Sigmoid colon (tissue), 7 donors: Measurements from ENCODE around the gene TBX3. TPM values are rescaled to one million over a fixed set of nuclear protein-coding genes. Genes with fewer than 3 reads are reported as not detected.
"Not testable (repeated sequence)": the region's sequence is repeated elsewhere in the genome, so short reads cannot be mapped to it uniquely, and the experiment has no call there.

Experiments used
- DNase-seq: peaks from one replicate; pipeline ENCODE4 v3.0.0-alpha.2; 2019
- H3K27ac ChIP-seq, 4 donors: fragments of 200-600 bp; sonication (generic); one replicate each; pipeline ENCODE4 v1.5.1; 2016 to 2019; ENCODE audit warnings: mild to moderate bottlenecking in 1 of 4
- H3K27me3 ChIP-seq, 3 donors: fragments of 200-600 bp; sonication (generic); one replicate each; pipeline ENCODE4 v1.5.1; 2019; ENCODE audit warnings: mild to moderate bottlenecking in 1 of 3
- H3K36me3 ChIP-seq, 4 donors: fragments of 200-600 bp; sonication (generic); one replicate each; pipeline ENCODE4 v1.5.1; 2016 to 2019
- H3K4me1 ChIP-seq, 4 donors: fragments of 200-600 bp; sonication (generic); one replicate each; pipeline ENCODE4 v1.5.1; 2017 to 2019
- H3K4me3 ChIP-seq, 4 donors: fragments of 200-600 bp; sonication (generic); one replicate each; pipeline ENCODE4 v1.5.1; 2017 to 2019; ENCODE audit warnings: mild to moderate bottlenecking in 2 of 4, moderate library complexity in 1 of 4
- H3K9me3 ChIP-seq, 4 donors: fragments of 200-600 bp in 3 of 4; sonication (generic) in 3 of 4; one replicate each; pipeline versions ENCODE4 v1.5.1 to v1.6.1; 2013 to 2019
- CTCF ChIP-seq, 4 experiments: fragments of 450-650 bp in 3 of 4; fragments of 200-600 bp in 1 of 4; IDR thresholded peaks; one replicate each; pipeline ENCODE4 v1.5.1; 2016 to 2019; ENCODE audit warnings: antibody characterized with exemption in 4 of 4, mild to moderate bottlenecking in 3 of 4, moderate library complexity in 2 of 4
- EP300 ChIP-seq, 4 donors: sonication (generic); formaldehyde crosslinking; IDR thresholded peaks; one replicate each; pipeline ENCODE4 v1.6.1; 2017; ENCODE audit warnings: antibody characterized with exemption in 4 of 4
- POLR2A ChIP-seq, 2 donors: fragments of 450-650 bp; IDR thresholded peaks; one replicate each; pipeline ENCODE4 v1.6.1; 2016; ENCODE audit warnings: antibody characterized with exemption in 2 of 2, mild to moderate bottlenecking in 2 of 2, moderate library complexity in 2 of 2
- POLR2AphosphoS5 ChIP-seq, 4 donors: sonication (generic); formaldehyde crosslinking; IDR thresholded peaks; one replicate each; pipeline ENCODE4 v1.6.1; 2017; ENCODE audit warnings: antibody characterized with exemption in 4 of 4
- WGBS, 2 donors: extraction: QIAGEN DNeasy Blood & Tissue Kit; methylation state at CpG; one replicate each; pipeline ENCODE4 v1.1.7; 2013; 5-methylcytosine and 5-hydroxymethylcytosine counted together
- intact Hi-C: fragments of 100-400 bp; cut with DNase I; formaldehyde crosslinking; loops from one replicate; pipeline ENCODE4 v1.15.1; 2023
- polyA plus RNA-seq, 3 donors: library from polyadenylated mRNA; stranded (reverse); fragments of 200-250 nt; gene quantifications; one replicate each; pipeline ENCODE4 v1.2.3, GENCODE V29; 2013
- total RNA-seq, 4 donors: library from RNA; depleted of rRNA; stranded (reverse); fragments of >200 nt; gene quantifications; one replicate each; pipeline ENCODE4 v1.1.0, GENCODE V29; 2016
- donor health status: healthy with polysubstance abuse.
- donor health status: Bipolar disorder and iron deficiency.
- donor health status: healthy.

The TBX3 gene
- total and polyA plus RNA-seq, 7 donors: 2.3 to 9.7 (median 6.2) TPM

- Histone ChIP-seq H3K4me3 (no peak overlapping the region), H3K36me3 (no peaks in the 10 kb centered on the region), H3K4me1 (peaks cover 0 to 4% (median 3%) of the 10 kb centered on the region in 4 donors), H3K9me3 (peaks cover 0 to 3% (median 0%) of the 10 kb centered on the region in 4 donors), H3K27me3 (peaks cover 0 to 56% (median 8%) of the 10 kb centered on the region in 3 donors), H3K27ac (no peak overlapping the region)
- intact Hi-C loops: no loop called here
- no peak for DNase-seq
- WGBS, 2 donors: 78 to 87% methylated on average over 9 of the region's 9 CpGs
- TF ChIP-seq POLR2AphosphoS5 (IDR thresholded peaks at IDR 0.05): no peak
- TF ChIP-seq EP300 (IDR thresholded peaks at IDR 0.05): no peak
- TF ChIP-seq CTCF (IDR thresholded peaks at IDR 0.05): no peak
- no peak for TF ChIP-seq POLR2A (IDR thresholded peaks at IDR 0.05)
Measured at GRCh38 chr12:114709112-114709511, 25.1 kb upstream of the TBX3 start.

GRCh38 chr12:114708598-114708997, 24.6 kb upstream of the TBX3 start:
- intact Hi-C loops, H3K4me1 ChIP-seq, H3K27ac ChIP-seq, DNase-seq, H3K4me3 ChIP-seq, H3K9me3 ChIP-seq, H3K36me3 ChIP-seq: not testable (repeated sequence)
- H3K27me3 ChIP-seq: peaks cover 0 to 56% (median 8%) of the 10 kb centered on the region in 3 donors
- 94% methylated on average over 5 of the region's 5 CpGs for WGBS, 2 donors

GRCh38 chr12:114704096-114704495, 20.1 kb upstream of the TBX3 start:
- Histone ChIP-seq H3K4me1 (peaks cover 0 to 9% (median 7%) of the 10 kb centered on the region in 4 donors), H3K27me3 (peaks cover 19 to 62% (median 35%) of the 10 kb centered on the region in 3 donors), H3K9me3 (no peaks in the 10 kb centered on the region), H3K27ac (no peak overlapping the region), H3K36me3 (no peaks in the 10 kb centered on the region), H3K4me3 (no peak overlapping the region)
- intact Hi-C loops: no loop called here
- TF ChIP-seq POLR2A (IDR thresholded peaks at IDR 0.05) (no peak), EP300 (IDR thresholded peaks at IDR 0.05) (no peak), CTCF (IDR thresholded peaks at IDR 0.05) (no peak), POLR2AphosphoS5 (IDR thresholded peaks at IDR 0.05) (no peak)
- 80 to 86% methylated on average over 3 of the region's 3 CpGs for WGBS, 2 donors
- DNase-seq: no peak

- intact Hi-C loops: no loop called here
- TF ChIP-seq POLR2A (IDR thresholded peaks at IDR 0.05) (no peak), CTCF (IDR thresholded peaks at IDR 0.05) (no peak), EP300 (IDR thresholded peaks at IDR 0.05) (no peak), POLR2AphosphoS5 (IDR thresholded peaks at IDR 0.05) (no peak)
- 14 to 19% methylated on average over 6 of the region's 6 CpGs for WGBS, 2 donors
- Histone ChIP-seq H3K27ac (no peak overlapping the region), H3K4me1 (peaks cover 0 to 15% (median 10%) of the 10 kb centered on the region in 4 donors), H3K9me3 (no peaks in the 10 kb centered on the region), H3K4me3 (no peak overlapping the region), H3K27me3 (peaks cover 25 to 68% (median 45%) of the 10 kb centered on the region in 3 donors), H3K36me3 (no peaks in the 10 kb centered on the region)
- DNase-seq: no peak
Measured at GRCh38 chr12:114703060-114703493, 19.1 kb upstream of the TBX3 start.

- no peak overlapping the region for H3K27ac ChIP-seq
- H3K9me3 ChIP-seq: no peaks in the 10 kb centered on the region
- H3K27me3 ChIP-seq: peaks cover 26 to 75% (median 51%) of the 10 kb centered on the region in 3 donors
- intact Hi-C loops: no loop called here
- H3K4me1 ChIP-seq: peaks cover 0 to 18% (median 13%) of the 10 kb centered on the region in 4 donors
- no peak for DNase-seq
- H3K4me3 ChIP-seq: no peak overlapping the region
- WGBS, 2 donors: 23 to 57% methylated on average over 10 of the region's 10 CpGs
- H3K36me3 ChIP-seq: no peaks in the 10 kb centered on the region
- TF ChIP-seq POLR2A (IDR thresholded peaks at IDR 0.05) (no peak), EP300 (IDR thresholded peaks at IDR 0.05) (no peak), CTCF (IDR thresholded peaks at IDR 0.05) (no peak), POLR2AphosphoS5 (IDR thresholded peaks at IDR 0.05) (no peak)
Measured at GRCh38 chr12:114702462-114702861, 18.5 kb upstream of the TBX3 start.
